Measurements from ENCODE around the gene IL5.

DNA sequence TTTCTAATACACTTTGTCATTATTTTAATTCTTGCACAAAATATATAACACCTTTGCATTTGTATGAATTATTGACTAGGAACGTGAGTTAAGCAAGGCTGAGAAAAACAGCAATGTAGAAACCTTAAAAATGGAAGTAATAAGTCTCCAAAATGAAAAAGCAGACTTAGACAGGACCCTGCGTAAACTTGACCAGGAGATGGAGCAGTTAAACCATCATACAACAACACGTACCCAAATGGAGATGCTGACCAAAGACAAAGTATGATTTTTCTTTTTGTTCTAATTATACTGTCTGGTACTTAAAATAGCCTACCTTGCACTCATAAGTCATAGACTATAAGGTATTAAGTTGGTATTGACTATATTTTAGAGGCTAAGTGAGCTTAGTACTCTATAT, 47.8 kb upstream of the IL5 start:
- TF ChIP-seq EZH2 (IDR thresholded peaks at IDR 0.05; ENCODE audit: low read length, missing control alignments) (no peak), CTCF (conservative IDR thresholded peaks at IDR 0.05 in 1 of 2, IDR thresholded peaks at IDR 0.05 in 1 of 2; ENCODE audit: low read depth in 1 of 2, low read length in 2 of 2) (peak in 1 of 2 donors; percentile 25)

All from fibroblast of lung (primary cell).